Activated naive CD4-positive, alpha-beta T cell (primary cell): ENCODE results near the gene C1orf115.
"Not testable (repeated sequence)": the region's sequence is repeated elsewhere in the genome, so short reads cannot be mapped to it uniquely, and the experiment has no call there.

Source experiments
- DNase-seq, 4 experiments: peaks; one replicate each; lab custom pipeline; 2025; lab: John Stamatoyannopoulos, UW

The C1orf115 gene

DNA sequence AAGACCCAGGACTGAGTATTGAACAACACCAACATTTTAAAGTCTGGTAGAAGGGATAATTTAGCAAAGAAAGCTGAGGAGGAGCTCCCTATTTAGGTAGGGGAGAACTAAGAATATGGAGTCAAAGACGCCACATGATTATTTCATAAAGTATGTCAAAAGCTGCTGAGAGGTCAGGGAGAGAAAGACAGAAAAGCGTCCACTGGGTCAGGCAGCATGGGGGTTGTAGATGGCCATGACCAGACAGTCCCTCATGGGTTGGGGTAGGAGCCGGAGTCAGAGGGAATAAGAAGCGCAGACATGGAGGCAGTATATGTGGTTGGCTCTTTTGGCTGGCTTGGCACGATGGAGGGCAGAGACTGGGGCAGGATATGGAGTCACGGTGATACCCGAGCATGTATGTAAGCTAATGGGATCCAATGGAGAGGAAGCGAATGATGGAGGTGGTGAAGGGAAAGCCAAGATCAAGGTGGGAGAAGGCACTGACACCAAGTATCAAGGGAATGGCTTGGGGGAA, 4.8 kb downstream of the C1orf115 start:
- no peak for DNase-seq

DNA sequence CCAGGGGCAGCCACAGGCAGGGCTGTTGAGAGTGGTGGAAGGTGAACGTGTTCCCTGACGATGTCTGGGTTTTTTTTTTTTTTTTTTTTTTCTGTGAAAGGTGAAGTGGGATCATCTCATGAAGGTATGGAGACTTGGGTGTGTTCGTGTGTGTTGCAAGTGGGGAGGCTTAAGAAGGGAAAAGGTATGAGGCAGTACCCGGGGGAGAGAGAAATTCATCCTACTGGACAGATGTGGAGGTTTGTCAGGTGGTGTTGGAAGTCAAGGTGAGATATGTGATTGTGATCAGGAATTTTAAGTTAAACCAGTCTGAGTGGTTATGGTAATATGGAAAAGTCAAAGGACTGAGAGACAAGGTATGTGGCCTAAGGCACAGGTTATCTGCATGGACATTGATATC, 5.3 kb downstream of the C1orf115 start:
- no peak for DNase-seq

DNA sequence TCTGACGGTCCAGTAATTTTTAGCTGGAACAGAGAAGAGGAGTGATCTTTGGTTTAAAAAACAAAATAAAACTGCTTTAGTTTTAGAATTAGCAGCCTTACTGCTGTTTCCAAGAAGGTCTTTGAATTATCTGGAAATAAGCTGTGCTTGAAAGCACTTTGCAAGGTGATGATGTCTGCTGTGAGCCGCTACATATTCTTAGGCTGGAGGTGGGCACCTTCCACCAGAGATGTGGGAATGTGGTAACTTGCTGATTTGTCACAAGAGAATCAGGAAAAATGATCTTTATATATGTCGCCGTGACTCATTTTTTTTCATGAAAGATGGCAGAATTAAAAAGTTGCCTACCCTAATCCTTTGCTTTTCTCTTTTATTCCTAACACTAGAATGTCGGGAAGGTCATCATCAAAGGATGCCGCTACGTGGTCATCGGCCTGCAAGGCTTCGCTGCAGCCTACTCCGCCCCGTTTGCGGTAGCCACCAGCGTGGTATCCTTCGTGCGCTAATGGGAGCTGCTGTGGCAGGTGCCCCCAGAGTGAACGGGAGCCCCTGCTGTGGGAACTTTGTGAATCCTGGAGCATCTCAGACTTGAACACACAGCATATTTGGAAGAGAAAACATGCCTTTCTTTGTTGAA, 6.2 kb downstream of the C1orf115 start:
- DNase-seq = no peak

DNA sequence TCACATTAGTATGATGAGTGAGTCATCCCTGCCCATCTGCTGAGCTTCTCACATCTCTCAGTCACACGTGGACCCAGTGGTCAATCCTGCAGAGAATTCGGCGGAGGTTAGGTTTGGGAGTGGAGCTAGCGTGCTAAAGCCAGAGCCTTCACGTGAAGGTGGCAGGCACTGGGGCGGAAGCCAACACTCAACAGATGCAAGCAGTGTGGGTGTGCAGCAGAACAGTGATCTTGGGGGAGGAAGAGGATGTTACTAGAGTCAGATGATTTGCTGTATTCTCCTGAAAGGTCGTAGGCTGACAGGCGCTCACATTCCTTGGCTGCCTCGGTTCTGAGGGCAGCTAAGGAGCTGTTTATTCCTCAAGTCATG, 6.7 kb downstream of the C1orf115 start:
- no peak for DNase-seq

DNA sequence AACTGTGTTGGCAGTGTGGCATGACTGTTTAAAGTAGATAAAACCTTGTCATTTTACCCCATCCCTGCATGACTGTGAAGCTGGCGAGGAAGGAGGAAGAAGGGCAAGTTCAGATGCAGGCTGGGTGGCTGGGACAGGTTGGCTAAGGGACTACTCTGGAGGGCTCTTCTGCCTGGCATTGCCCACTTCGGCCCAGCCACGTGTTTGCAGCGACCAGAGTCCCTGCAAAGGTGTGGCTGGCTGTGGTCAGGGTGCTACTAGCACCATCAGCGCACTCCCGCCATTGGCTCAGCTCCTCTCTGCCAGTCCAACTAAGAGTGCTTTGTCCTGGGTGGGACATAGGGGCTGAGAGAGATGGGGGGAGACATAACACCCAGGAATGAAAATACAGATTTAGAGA, 7.2 kb downstream of the C1orf115 start:
- DNase-seq = no peak

DNA sequence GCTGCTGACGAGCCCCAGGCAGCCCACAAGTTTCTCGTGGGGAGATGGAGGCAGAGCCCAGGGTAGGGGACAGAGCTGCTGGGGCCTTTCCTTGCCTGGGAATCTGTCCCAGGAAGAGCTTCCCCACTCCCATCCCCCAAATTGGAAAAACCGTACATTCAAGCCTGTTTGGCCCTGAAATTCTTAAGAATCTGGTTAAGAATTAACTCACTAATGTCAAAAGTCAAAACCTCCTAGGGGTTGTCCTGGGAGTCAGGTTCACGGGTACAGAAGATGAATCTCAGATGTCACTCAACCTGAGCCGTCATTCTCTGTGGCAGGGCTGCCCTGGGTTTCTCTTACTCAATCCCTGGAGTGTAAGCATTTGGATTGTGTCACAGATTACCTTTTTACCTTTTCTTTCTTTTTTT, 8.4 kb downstream of the C1orf115 start:
- DNase-seq = no peak

DNA sequence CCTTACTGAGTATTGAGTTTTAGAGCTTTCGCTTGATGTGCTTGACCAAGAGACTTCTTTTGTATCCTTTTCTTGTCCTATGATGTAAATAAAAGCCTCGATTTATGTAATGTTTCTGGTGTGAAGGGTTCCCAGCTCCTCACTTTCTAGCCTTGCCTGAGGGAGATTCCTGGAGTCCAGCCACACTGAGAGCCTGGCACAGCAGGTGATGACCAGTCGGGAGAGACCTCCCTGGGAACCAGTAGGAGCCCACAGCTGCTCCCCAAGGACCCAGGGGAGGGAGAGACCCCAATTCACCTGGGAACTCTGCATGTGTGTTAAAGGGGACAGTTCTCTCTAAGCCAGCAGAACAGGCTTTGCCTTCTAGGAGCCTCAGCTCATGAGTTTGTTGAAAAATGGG, 8.9 kb downstream of the C1orf115 start:
- DNase-seq = no peak

DNA sequence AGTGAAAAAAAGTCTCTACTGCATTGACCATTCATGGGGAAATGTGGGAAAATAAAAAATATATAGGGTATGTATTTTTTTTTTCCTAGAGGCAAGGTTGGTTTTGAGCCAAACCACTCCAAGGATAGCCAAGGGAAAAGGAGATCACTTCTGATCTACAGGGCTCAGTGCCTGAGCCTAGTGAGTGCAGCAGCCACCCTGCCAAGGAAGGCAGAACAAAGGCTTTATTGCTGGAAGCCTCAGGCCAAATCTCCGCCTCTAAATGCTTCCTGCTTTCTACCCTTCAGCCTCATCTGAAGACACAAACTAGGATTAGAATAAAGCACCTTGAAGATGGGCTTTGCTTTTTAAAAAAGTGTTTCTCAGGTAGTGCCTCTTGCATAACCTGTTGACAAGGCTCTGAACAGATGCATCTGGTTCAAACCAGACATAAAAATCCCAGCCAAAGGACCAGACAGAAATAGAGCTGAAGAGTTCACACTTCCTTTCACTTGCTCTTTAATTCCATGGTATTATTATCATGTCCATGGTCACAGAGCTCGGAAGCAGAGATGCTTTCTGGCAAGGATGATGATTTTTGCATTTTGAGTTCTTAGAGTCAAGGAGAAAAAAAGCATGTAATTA, 10.5 kb downstream of the C1orf115 start:
- DNase-seq = no peak

DNA sequence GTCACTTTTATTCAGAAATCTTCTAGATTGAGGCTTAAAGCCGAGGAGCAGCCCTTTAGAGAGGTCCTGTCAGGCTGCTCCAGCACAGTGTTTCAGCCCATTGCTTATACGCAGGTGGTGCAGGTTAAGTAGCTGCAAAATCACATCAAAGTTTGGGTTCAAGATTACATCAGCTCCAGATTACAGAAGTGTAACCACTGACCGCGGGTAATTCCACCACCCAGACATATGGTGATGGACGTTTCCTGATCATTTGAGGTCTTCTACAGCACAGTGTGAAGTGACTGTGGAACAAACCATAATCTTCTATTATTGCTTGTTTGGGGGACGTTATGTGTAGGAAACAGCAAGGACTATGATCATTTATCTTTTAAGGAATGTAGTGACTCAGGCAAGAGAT, 11.8 kb downstream of the C1orf115 start:
- no peak for DNase-seq

DNA sequence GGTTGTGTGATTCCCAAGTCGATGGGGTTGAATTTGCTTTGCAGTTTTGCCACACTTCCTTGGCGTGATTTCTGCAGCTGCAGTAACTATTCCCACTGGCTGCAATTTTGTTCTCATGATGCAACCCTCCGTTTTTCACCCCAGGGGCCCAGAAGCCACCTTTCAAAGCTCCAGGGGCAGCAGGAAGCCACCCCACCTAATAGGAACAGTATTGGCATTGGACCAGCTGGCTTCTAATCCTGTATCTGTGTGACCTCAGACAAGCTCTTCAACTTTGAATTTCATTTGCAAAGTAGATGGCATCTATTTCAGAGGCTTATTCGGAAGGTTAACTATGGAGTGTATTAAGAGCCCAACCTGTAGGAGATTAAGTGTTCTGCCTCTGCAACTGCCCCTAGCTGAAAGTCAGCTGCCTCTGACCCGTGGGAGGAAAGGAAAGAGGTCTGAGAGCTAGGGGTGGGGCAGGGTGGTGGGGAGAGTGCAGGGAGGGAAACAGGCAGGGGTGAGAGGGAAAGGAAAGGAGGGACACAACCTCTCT, 12.6 kb downstream of the C1orf115 start:
- no peak for DNase-seq

DNA sequence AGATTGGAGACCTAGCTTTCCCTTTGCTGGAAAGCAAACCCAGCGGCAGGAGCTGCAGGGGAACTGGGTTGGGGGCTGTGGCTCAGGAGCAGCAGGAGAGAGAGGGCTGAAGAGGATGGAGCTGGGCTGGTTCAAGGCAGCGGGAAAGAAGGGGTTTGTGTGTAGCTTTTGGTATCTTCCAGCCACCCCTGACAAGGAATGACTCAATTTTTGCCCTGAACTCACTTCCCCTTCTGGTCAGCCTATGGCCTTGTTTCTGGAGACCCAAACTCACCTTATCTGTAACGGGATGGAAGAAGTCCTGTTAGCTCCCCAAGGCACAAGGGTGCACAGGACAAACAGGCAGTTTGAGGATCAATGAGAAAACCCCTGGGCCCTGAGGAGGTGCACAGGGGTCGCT, 13.1 kb downstream of the C1orf115 start:
- no peak for DNase-seq

DNA sequence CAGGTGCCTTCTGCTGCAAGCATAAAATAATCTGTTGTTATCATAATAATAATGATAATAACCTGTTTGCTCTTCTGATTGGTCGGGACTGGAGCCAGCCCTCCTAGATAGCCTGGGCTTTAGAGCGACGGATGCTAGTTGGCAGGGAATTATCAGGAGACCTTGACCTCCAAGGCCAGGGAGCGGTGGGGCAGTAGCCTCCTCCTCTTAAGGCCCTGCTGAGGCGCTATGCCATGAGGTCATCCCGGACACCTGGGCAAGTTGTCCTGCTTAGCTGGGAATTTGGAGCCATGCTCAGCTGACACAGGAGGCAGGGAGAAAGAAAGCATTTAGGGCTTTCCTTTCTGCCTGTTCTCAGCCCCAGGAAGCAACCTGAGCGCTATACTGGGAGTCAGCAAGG, 15.6 kb downstream of the C1orf115 start:
- DNase-seq = no peak

DNA sequence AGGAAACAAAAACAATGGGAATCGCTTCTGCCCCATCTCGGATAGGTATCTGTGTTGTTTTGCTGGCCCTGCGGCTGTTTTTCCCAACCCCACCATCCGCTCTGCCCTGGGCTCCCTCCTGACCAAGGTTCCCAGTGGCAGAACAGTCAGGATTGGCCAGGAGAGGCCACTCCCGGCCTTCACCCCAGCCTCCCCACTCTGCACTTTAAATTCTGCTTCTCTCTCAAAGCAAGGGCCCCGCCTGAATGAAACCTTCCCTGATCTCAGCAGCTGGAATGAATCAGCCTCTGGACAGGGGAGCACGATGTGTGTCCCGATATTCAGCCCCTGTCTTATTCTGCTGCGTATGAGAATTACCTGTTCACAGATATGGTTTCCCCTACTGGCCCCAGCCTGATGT, 16.3 kb downstream of the C1orf115 start:
- DNase-seq = no peak

DNA sequence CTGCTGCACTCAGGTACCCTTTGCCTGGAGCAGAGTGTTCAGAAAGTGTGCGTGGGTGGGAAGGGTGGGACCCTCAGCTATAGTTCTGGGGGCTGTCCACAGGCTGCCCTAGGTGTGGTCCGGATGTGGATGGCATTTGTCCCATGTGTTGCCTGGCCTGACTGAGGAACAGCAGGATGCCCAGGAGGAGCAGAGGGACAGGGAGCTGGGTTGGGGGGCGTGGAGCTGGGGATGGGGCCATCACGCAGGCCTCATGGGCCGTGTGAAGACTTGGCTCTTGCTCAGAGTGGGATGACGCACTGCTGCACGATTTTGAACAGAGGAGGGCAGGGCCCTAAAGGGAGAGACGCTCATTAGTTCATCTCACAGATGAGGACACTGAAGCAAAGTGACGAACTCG, 17.0 kb downstream of the C1orf115 start:
- DNase-seq = no peak

DNA sequence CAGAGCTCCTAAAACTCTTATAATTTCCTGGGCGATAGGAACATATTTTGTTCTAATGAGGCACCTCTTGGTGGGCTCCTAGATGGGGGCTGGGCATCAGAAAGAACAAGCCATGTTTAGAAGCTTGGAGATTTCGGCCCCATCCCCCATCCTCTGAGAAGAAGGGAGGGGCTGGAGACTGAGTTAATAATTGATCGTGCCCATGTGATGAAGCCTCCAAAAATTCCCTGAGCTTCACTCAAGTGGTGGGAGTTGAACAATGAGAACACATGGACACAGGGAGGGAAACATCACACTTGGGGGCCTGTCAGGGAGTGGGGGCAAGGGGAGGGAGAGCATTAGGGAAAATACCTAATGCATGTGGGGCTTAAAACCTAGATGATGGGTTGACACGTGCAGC, 18.1 kb downstream of the C1orf115 start:
- DNase-seq = no peak

DNA sequence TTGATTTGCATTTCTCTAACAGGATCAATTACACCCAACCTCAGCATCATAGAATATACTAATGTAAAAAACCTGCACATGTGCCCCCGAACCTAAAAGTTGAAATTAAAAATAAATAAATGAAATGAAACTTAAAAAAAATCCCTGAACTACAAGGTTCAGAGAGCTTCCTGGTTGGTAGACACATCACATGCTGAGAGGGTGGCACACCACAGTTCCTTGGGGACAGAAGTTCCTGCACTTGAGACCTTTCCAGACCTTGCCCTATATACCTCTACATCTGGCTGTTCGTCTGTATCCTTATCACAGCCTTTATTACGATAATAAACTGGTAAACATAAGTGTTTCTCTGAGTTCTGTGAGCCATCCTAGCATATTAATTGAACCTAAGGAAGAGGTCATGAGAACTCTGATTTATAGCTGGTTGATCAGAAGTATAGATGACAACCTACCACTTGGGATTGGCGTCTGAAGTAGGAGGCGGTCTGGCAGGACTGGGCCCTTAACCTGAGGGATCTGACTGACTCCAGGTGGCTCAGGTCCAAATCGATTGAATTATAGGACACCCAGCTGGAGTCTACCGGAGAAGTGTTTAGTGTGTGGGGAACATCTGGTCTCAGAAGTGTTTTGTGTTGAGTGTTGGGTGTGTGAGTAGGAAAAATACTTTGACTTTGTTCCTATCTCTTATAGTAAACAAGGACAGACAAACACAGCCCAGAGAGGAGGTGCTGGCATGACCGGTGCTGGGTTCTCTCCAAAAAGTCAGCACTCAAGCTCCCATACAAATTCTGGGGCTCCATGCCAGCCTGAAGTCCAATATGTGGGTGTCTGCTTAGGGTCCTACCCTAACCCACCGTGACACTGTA, 19.0 kb downstream of the C1orf115 start:
- no peak for DNase-seq

DNA sequence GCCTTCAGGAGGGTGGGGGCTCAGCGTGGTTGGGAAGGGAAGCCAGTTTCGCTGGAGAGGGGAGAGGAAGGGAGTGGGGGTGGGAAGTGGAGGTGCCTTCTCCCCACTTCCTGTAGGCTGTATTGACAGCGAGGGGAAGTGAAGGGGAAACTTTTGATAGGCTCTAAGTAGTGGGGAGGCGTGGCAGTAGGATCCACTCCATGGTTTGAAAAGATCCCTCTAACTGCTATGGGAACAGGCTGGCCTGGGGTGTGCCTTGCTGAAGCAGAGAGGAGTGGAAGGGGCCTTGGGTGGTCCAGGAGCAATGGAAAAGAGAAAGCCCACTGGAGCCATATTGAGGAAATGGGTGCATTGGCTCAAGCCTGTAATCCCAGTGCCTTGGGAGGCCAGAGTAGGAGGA, 20.2 kb downstream of the C1orf115 start:
- no peak for DNase-seq

DNA sequence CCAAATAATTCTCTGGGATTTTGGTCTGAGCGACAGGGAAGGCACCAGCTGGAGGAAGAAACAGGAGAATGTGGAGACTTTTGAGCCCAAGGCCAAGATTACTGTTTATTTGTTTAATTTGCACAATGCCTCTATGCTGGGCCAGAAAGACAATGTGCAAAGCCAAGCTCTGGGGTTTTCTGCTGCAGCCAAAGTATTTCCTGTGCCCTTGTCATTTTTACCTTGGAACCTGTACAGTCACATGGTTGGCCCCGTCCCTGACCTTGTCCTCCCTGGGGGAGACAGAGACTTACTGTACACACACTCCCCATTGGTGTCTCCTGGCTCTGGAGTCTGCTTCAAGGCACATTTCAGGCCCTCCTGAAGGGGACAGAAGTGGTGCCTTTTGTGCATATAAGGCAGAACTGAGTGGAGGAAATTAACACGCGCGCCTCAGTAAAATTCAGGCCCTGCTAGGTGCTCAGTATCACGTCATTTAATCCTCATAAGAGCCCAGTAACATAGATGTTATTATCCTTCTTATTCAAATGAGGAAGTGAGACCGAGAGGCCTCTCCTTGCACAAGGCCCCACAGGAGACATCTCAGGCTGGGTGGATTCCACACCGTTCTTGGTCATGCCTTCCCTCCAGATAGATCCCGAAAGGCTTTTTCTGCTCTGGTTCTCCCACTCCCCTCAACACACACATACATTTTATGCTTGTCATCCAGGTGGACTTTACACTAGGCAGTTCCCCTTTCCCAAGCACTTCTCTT, 21.1 kb downstream of the C1orf115 start:
- DNase-seq = no peak

DNA sequence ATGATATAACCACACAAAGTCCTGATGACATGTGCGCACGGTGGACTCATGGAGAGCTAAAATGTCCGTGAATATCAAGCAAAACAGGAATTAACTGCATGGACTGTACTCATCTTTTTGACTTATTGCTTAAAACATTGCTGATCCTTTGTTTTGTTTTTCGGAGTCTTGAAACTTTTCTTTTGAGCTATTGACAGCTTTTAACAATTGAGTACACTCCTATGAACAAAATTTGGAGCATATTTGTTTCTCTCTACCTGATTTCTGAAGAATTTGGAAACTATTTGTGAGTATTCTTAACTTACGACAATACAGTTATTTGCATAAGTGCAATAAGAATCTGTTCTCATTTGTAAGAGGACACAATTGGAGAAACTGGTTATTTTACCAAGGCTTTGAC, 25.8 kb downstream of the C1orf115 start:
- not testable (repeated sequence) for DNase-seq

DNA sequence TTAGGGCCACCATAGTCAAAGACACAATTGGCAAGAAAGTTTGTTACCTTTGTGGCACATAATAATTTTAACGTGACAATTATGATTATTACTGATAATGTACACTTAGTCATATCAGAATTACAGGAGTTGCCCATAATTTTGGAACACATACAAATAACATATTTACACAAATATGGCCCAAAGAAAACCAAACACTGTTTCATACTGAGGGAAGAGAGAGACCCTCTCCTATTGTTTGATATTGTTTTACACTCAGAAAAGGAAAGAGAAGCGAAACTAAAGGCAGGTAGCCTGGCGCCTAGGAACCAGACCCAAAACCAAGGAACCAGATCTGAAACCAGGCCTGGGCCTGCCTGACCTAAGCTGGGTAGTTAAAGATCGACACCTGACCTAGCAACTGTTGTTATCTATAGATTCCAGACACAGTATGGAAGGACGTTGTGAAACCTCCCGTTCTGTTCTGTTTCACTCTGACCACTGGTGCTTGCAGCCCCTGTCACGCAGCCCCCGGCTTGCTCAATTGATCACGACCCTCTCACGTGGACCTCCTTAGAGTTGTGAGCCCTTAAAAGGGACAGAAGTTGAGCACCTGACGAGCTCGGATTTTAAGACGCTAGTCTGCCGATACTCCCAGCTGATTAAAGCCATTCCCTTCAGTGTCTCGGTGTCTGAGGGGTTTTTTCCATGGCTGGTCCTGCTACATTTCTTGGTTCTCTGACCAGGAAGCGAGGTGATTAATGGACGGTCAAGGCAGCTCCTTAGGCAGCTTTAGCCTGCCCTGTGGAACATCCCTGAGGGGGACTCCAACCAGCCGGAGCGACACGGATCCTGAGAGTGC, 27.9 kb downstream of the C1orf115 start:
- no peak for DNase-seq

DNA sequence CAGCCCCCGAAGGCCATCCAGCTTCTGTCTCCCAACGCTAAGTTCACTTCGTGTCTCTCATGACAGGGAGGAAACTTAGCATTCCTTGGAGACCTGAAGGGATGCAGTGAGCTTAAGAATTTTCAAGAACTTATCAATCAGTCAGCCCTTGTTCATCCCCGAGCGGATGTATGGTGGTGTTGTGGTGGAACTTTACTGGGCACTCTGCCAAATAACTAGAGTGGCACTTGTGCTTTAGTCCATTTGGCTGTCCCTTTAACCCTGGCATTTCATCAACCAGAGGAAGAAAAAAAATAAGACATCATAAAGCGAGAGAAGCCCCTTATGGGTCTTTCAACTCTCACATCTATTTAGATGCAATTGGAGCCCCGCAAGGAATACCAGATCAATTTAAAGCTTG, 31.1 kb downstream of the C1orf115 start:
- DNase-seq = not testable (repeated sequence)
